Activated CD8-positive, alpha-beta T cell treated with anti-CD3 and anti-CD28 coated beads, Interleukin-2, amount 10 ng/mL, durations not matched to agents 7 days and 5 days (primary cell): ENCODE measurements around the gene MACROD2. TPM values are rescaled to one million over a fixed set of nuclear protein-coding genes. Genes with fewer than 3 reads are reported as not detected.
"Not testable (repeated sequence)": the region's sequence is repeated elsewhere in the genome, so short reads cannot be mapped to it uniquely, and the experiment has no call there.

Experiments
- ATAC-seq: fragments of 150-1000 bp; cut with Tn5 transposase; one replicate; pipeline ENCODE4 v1.10.0; 2021; ENCODE audit warnings: moderate library complexity
- CTCF ChIA-PET: fragments of 350-600 bp; sonication (Branson Sonifier 250); formaldehyde crosslinking; loops from one replicate; lab custom pipeline; 2021; ENCODE audit warnings: antibody characterized with exemption; lab: Charles Lee
- POLR2A ChIA-PET: fragments of 350-600 bp; sonication (Branson Sonifier 250); formaldehyde crosslinking; loops from one replicate; lab custom pipeline; 2021; ENCODE audit warnings: antibody characterized with exemption; lab: Charles Lee
- DNase-seq: peaks from one replicate; pipeline ENCODE4 v3.0.0-alpha.2; 2020
- H3K27ac Mint-ChIP-seq: one replicate; pipeline ENCODE4 v1.8.0; 2021; ENCODE audit warnings: mild to moderate bottlenecking, mixed read lengths
- H3K27me3 Mint-ChIP-seq: one replicate; pipeline ENCODE4 v1.8.0; 2021; ENCODE audit warnings: low read depth, mixed read lengths
- H3K36me3 Mint-ChIP-seq: one replicate; pipeline ENCODE4 v1.8.0; 2021; ENCODE audit warnings: low read depth, mixed read lengths
- H3K4me1 Mint-ChIP-seq: one replicate; pipeline ENCODE4 v1.8.0; 2021; ENCODE audit warnings: low read depth, mixed read lengths
- H3K4me3 Mint-ChIP-seq: one replicate; pipeline ENCODE4 v1.8.0; 2021; ENCODE audit warnings: mild to moderate bottlenecking, mixed read lengths
- H3K9me3 Mint-ChIP-seq: one replicate; pipeline ENCODE4 v1.8.0; 2022; ENCODE audit warnings: mixed read lengths; ENCODE audit not compliant: insufficient read depth
- total RNA-seq, 2 experiments: library from RNA; stranded (reverse); gene quantifications; one replicate each; pipeline ENCODE4 v1.2.3, GENCODE V29; 2021

Gene MACROD2
- total RNA-seq: under 1 TPM in 1 of 2 experiments, not detected in 1; 0.08 TPM

- Mint-ChIP-seq H3K4me3 (peak within 1 kb of the TSS; percentile 56), H3K27me3 (peaks cover 15% of the 10 kb centered on the region), H3K4me1 (no peaks in the 10 kb centered on the region), H3K27ac (no peak within 1 kb of the TSS), H3K36me3 (peaks cover 3% of the 10 kb centered on the region), H3K9me3 (peaks cover 23% of the 10 kb centered on the region)
- ATAC-seq (peak; percentile 96), DNase-seq (peak; percentile 47)
- CTCF ChIA-PET: no interaction called here
- POLR2A ChIA-PET: no interaction called here
Observed at GRCh38 chr20:13995086-13995665, at the start of gene MACROD2. TSS of gene MACROD2 (plus strand) at chr20:13995516.

DNA sequence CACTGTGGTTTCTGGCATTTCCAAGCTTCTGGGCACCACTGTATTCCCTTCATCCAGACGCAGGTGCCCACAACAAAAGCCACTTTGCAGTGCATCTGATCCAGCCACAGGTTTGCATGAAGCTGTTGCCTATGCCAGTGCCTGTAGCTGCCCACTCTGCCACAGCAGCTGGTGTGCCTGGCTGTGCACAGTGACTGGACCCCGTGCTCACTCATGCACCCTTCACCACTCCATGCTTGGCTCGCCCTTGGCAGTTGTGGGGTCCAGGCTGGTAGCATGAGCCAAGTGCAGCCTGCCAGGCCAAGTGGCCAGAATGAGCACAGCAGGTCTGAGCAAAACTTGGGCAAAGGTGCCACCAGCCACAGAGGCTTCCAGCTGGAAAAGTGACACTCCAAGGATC is 47.6 kb upstream of the MACROD2 start:
- H3K27ac Mint-ChIP-seq: no peak overlapping the region
- no peaks in the 10 kb centered on the region for H3K4me1 Mint-ChIP-seq
- H3K9me3 Mint-ChIP-seq: peaks cover 3% of the 10 kb centered on the region
- ATAC-seq (no peak), DNase-seq (no peak)
- H3K27me3 Mint-ChIP-seq: no peaks in the 10 kb centered on the region
- no peak overlapping the region for H3K4me3 Mint-ChIP-seq
- H3K36me3 Mint-ChIP-seq: no peaks in the 10 kb centered on the region
- CTCF ChIA-PET: no interaction called here
- POLR2A ChIA-PET: no interaction called here

DNA sequence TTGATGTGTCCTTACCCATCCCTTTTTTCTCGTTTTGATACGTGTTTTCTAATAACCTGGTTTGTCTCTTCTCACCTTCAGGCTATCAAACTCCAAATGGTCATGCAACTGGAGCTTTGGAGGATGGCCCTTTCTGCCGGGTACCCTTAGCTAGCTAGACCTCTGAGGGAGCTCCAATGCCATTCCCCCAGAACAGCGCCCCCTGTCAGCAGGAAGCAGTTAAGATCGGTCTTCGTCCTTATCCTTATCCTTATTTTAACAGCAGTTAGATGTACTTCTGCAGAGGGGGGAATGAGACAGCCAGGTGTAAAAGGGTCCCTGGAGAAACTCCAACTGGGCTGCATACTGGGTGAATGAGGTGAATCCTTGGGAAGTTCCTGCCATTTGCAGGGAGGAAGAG is 42.1 kb upstream of the MACROD2 start:
- Mint-ChIP-seq H3K36me3 (no peaks in the 10 kb centered on the region), H3K27me3 (no peaks in the 10 kb centered on the region), H3K4me1 (no peaks in the 10 kb centered on the region), H3K4me3 (no peak overlapping the region), H3K9me3 (peaks cover 3% of the 10 kb centered on the region), H3K27ac (no peak overlapping the region)
- ChIA-PET CTCF (interaction anchor here (0.7 kb wide), 1 partner anchor 831 kb away, joined by 3 read pairs; no protein-coding TSS in a partner anchor), POLR2A (no interaction called here)
- ATAC-seq: no peak
- DNase-seq: no peak

DNA sequence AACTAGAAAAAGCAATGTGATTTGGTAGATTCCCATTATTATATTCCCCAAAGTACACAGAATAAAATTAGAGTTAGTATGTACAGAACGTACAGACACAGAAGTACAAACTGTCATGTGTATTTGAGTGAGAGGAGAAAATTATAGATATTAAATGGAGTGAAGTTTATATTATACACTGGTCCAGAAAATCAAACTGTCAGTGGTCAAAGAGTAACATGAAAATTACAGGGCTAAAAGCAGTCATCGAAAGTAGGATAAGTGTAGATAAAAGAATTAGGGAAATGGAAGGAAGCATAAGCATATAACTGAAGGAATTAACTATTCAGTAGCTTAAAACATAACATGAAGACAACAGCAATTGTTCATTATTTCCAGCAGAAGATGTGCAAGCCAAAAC is 35.2 kb upstream of the MACROD2 start:
- Mint-ChIP-seq H3K27ac (no peak overlapping the region), H3K27me3 (no peaks in the 10 kb centered on the region), H3K4me1 (no peaks in the 10 kb centered on the region), H3K9me3 (no peaks in the 10 kb centered on the region), H3K36me3 (no peaks in the 10 kb centered on the region), H3K4me3 (no peak overlapping the region)
- DNase-seq (no peak), ATAC-seq (no peak)
- CTCF ChIA-PET: interaction anchor here (0.6 kb wide), 1 partner anchor 27 kb away, joined by 4 read pairs; no protein-coding TSS in a partner anchor
- POLR2A ChIA-PET: no interaction called here

DNA sequence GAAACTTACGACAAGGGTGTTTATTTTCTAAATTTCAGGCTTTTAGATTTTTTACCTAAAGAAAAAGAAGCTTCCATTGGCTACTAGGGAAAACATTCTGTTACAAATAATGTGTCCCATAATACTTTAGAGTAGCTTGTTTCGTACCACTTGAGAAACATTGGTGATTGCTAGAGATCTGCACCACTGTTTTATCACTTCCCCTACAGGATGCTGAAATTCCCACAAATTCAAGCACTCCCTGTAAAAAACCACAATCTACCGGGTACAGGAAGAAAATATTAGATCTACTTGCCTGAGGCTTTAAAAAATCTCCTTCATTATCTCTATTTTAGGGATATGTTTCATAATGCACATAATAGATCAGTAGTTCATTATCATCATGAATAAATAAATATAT is 34.8 kb upstream of the MACROD2 start:
- Mint-ChIP-seq H3K27ac (no peak overlapping the region), H3K4me1 (no peaks in the 10 kb centered on the region), H3K36me3 (no peaks in the 10 kb centered on the region), H3K4me3 (no peak overlapping the region), H3K27me3 (no peaks in the 10 kb centered on the region), H3K9me3 (no peaks in the 10 kb centered on the region)
- DNase-seq (no peak), ATAC-seq (no peak)
- ChIA-PET POLR2A (no interaction called here), CTCF (interaction anchor here (0.6 kb wide), 1 partner anchor 27 kb away, joined by 4 read pairs; no protein-coding TSS in a partner anchor)

GRCh38 chr20:13984211-13984610 is 11.1 kb upstream of the MACROD2 start:
- Mint-ChIP-seq H3K36me3 (no peaks in the 10 kb centered on the region), H3K9me3 (no peaks in the 10 kb centered on the region), H3K4me1 (no peaks in the 10 kb centered on the region), H3K27me3 (no peaks in the 10 kb centered on the region), H3K4me3 (no peak overlapping the region), H3K27ac (no peak overlapping the region)
- no peak for ATAC-seq
- no peak for DNase-seq
- POLR2A ChIA-PET: no interaction called here
- CTCF ChIA-PET: no interaction called here

DNA sequence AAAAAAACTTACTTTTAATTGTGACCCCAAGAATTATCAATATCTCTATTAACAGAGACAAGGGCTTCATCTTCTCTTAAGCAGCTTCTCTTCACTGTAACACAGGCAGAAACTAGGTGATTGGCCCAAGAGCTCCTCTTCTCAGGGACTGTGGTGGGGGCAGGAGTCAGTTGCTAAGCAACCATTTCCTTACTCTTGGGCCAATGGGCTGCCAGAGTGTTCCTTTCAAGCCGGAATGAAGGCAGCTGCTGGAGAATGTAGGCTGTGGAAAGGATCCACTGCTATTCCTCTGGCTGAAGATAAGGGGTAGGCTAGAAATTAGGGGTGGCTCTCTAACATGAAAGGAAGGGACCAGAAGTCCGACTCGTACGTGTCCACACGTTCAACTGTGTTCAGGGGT is 4.9 kb upstream of the MACROD2 start, which contains the start of gene SEL1L2:
Gene SEL1L2 (minus strand): TSS at position 150 of the 400 bp plus-strand sequence. CDS start 80 bp downstream, at position 70.
- POLR2A ChIA-PET: no interaction called here

GRCh38 chr20:13991311-13991710 is 4.0 kb upstream of the MACROD2 start:
- Mint-ChIP-seq H3K4me1 (no peaks in the 10 kb centered on the region), H3K27me3 (peaks cover 7% of the 10 kb centered on the region), H3K36me3 (peaks cover 3% of the 10 kb centered on the region), H3K27ac (no peak overlapping the region), H3K4me3 (no peak overlapping the region), H3K9me3 (peaks cover 18% of the 10 kb centered on the region)
- ChIA-PET POLR2A (no interaction called here), CTCF (no interaction called here)
- ATAC-seq (no peak), DNase-seq (no peak)

More for the DNA sequence above, 4.9 kb upstream of the MACROD2 start, which contains the start of gene SEL1L2:
- Mint-ChIP-seq H3K27me3 (peaks cover 5% of the 10 kb centered on the region), H3K9me3 (peaks cover 18% of the 10 kb centered on the region), H3K4me1 (no peaks in the 10 kb centered on the region), H3K4me3 (no peak within 1 kb of the TSS), H3K36me3 (no peaks in the 10 kb centered on the region), H3K27ac (no peak within 1 kb of the TSS)
- no peak for ATAC-seq
- DNase-seq: no peak
- CTCF ChIA-PET: no interaction called here

DNA sequence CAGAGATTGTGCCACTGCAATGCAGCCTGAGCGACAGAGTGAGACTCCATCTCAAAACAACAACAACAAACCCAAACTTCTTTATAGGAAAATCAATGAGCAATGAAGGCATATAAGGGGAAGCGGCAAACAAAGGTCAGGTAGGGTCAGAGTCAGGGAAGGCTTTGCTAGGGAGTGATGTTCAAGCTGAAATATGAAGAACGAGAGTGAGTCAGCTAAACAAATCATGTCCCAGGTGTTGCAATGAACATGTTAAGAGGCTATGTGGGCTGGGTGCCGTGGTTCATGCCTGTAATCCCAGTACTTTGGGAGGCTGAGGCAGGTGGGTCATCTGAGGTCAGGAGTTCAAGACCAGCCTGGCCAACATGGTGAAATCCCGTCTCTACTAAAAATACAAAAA is 3.4 kb upstream of the MACROD2 start:
- H3K4me1 Mint-ChIP-seq, ATAC-seq, POLR2A ChIA-PET, H3K4me3 Mint-ChIP-seq, DNase-seq, CTCF ChIA-PET, H3K27ac Mint-ChIP-seq, H3K36me3 Mint-ChIP-seq: not testable (repeated sequence)
- peaks cover 13% of the 10 kb centered on the region for H3K27me3 Mint-ChIP-seq
- H3K9me3 Mint-ChIP-seq: peaks cover 23% of the 10 kb centered on the region

- peaks cover 3% of the 10 kb centered on the region for H3K36me3 Mint-ChIP-seq
- H3K4me1 Mint-ChIP-seq: no peaks in the 10 kb centered on the region
- no peak for DNase-seq
- CTCF ChIA-PET: no interaction called here
- no peak overlapping the region for H3K4me3 Mint-ChIP-seq
- POLR2A ChIA-PET: no interaction called here
- ATAC-seq: peak; percentile 29
- peaks cover 15% of the 10 kb centered on the region for H3K27me3 Mint-ChIP-seq
- H3K27ac Mint-ChIP-seq: no peak overlapping the region
- H3K9me3 Mint-ChIP-seq: peaks cover 20% of the 10 kb centered on the region
Observed at GRCh38 chr20:13995841-13996240, 525 bp downstream of the MACROD2 start.

GRCh38 chr20:13996265-13996664 is 949 bp downstream of the MACROD2 start:
- no peaks in the 10 kb centered on the region for H3K4me1 Mint-ChIP-seq
- H3K27me3 Mint-ChIP-seq: peaks cover 15% of the 10 kb centered on the region
- H3K4me3 Mint-ChIP-seq: peak overlapping the region; percentile 56
- no peak overlapping the region for H3K27ac Mint-ChIP-seq
- peaks cover 17% of the 10 kb centered on the region for H3K9me3 Mint-ChIP-seq
- ATAC-seq: no peak
- H3K36me3 Mint-ChIP-seq: peaks cover 3% of the 10 kb centered on the region
- DNase-seq: no peak
- ChIA-PET POLR2A (no interaction called here), CTCF (no interaction called here)

GRCh38 chr20:14000917-14001316 is 5.6 kb downstream of the MACROD2 start:
- Mint-ChIP-seq H3K27me3 (peaks cover 11% of the 10 kb centered on the region), H3K4me3 (no peak overlapping the region), H3K27ac (no peak overlapping the region), H3K4me1 (no peaks in the 10 kb centered on the region), H3K36me3 (peaks cover 3% of the 10 kb centered on the region), H3K9me3 (peaks cover 5% of the 10 kb centered on the region)
- CTCF ChIA-PET: no interaction called here
- ATAC-seq (no peak), DNase-seq (no peak)
- POLR2A ChIA-PET: no interaction called here
